ENCODE results near the gene EPHB1.
"Not testable (repeated sequence)": the region's sequence is repeated elsewhere in the genome, so short reads cannot be mapped to it uniquely, and the experiment has no call there.

EPHB1 gene

DNA sequence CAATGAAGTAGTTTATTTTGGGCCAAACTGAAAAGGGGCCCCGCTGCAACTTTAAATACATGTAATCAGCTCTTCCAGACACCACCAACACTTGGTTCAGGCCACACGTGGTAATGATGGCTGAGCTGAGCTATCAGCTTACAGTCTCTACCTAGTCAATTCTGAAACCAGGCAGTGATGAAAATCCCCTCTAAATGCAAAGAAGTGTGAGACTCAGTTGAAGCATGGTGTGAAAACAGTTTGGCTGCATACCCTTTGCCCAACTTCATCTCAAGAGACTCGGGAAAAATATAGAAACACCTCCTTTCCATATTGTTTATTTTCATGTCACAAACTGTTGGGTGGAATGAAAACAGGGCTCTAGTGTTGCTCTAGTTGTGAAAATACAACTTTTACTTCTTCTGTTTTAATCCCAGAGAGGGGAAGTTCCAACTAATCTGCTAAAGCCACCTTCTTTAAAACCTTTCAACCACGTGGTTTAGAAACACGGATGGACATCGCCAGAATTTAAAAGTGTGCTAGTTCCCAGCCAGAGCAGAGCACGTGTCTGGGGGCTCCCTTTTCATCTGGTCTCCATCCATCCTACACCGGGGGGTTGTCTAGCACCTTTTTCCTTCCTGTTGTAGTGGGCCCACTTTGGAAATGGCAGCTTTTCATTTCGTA is 229.1 kb downstream of the EPHB1 start:
- no peak for ATAC-seq (ENCODE audit: low read depth)
- H3K4me3 ChIP-seq (ENCODE audit: severe bottlenecking) = no peak overlapping the region
- H3K27ac ChIP-seq (ENCODE audit: poor library complexity, severe bottlenecking) = no peak overlapping the region
- no peaks in the 10 kb centered on the region for H3K9me3 ChIP-seq (ENCODE audit: severe bottlenecking)
- no peaks in the 10 kb centered on the region for H3K4me1 ChIP-seq (ENCODE audit: insufficient read depth, poor library complexity, severe bottlenecking)
- DNase-seq (ENCODE audit: low spot score) = no peak
- TF ChIP-seq, protein P1, sequence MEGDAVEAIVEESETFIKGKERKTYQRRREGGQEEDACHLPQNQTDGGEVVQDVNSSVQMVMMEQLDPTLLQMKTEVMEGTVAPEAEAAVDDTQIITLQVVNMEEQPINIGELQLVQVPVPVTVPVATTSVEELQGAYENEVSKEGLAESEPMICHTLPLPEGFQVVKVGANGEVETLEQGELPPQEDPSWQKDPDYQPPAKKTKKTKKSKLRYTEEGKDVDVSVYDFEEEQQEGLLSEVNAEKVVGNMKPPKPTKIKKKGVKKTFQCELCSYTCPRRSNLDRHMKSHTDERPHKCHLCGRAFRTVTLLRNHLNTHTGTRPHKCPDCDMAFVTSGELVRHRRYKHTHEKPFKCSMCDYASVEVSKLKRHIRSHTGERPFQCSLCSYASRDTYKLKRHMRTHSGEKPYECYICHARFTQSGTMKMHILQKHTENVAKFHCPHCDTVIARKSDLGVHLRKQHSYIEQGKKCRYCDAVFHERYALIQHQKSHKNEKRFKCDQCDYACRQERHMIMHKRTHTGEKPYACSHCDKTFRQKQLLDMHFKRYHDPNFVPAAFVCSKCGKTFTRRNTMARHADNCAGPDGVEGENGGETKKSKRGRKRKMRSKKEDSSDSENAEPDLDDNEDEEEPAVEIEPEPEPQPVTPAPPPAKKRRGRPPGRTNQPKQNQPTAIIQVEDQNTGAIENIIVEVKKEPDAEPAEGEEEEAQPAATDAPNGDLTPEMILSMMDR (IDR thresholded peaks at IDR 0.05; ENCODE audit: poor library complexity, severe bottlenecking) = no peak
- H3K36me3 ChIP-seq (ENCODE audit: low read depth) = no peaks in the 10 kb centered on the region
- no peaks in the 10 kb centered on the region for H3K27me3 ChIP-seq (ENCODE audit: insufficient read depth, poor library complexity, severe bottlenecking)

DNA sequence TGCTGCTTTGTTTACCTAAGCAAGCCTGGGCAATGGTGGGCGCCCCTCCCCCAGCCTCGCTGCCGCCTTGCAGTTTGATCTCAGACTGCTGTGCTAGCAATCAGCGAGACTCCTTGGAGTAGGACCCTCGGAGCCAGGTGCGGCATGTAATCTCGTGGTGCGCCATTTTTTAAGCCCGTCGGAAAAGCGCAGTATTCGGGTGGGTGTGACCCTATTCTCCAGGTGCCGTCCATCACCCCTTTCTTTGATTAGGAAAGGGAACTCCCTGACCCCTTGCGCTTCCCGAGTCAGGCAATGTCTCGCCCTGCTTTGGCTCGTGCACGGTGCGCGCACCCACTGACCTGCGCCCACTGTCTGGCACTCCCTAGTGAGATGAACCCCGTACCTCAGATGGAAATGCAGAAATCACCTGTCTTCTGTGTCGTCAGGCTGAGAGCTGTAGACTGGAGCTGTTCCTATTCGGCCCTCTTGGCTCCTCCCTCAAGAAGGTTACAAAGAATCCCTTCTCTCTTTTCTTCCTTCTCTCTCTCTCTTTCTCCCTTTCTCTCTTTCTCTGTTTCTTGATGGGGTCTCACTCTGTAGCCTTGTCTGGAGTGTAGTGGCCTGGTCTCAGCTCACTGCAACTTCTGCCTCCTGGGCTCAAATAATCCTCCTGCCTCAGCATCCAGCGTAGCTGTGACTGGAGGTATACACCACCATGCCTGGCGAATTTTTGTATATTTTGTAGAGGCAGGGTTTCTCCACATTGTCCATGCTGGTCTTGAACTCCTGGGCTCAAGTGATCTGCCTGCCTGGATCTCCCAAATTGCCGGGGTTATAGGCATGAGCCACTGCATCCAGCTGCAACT is 235.9 kb downstream of the EPHB1 start:
- not testable (repeated sequence) for H3K4me1 ChIP-seq (ENCODE audit: insufficient read depth, poor library complexity, severe bottlenecking); H3K4me3 ChIP-seq (ENCODE audit: severe bottlenecking); H3K27ac ChIP-seq (ENCODE audit: poor library complexity, severe bottlenecking); H3K36me3 ChIP-seq (ENCODE audit: low read depth); H3K9me3 ChIP-seq (ENCODE audit: severe bottlenecking); DNase-seq (ENCODE audit: low spot score); ATAC-seq (ENCODE audit: low read depth)
- H3K27me3 ChIP-seq (ENCODE audit: insufficient read depth, poor library complexity, severe bottlenecking) = peaks cover 17% of the 10 kb centered on the region

DNA sequence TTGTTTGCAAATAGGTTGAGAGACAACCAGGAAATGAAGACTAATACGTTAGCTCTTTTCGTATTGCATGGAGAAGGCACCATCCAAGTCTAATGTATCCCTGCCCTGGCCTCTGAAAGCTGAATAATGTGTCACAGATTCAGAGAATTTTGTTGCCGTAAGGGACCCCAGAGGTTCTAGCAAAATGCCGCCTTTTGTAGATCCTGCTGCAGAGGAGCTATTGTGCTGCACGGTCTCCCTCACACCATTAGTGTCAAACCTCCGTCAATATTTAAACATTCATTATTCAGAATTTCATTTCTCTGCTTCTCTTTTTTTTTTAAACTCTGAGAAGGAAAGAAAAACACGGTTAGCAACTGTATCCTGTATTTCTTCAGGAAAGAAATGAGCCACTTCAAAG is 238.7 kb downstream of the EPHB1 start:
- TF ChIP-seq, protein P1 (IDR thresholded peaks at IDR 0.05; ENCODE audit: poor library complexity, severe bottlenecking) = no peak
- DNase-seq (ENCODE audit: low spot score) (no peak), ATAC-seq (ENCODE audit: low read depth) (no peak)

DNA sequence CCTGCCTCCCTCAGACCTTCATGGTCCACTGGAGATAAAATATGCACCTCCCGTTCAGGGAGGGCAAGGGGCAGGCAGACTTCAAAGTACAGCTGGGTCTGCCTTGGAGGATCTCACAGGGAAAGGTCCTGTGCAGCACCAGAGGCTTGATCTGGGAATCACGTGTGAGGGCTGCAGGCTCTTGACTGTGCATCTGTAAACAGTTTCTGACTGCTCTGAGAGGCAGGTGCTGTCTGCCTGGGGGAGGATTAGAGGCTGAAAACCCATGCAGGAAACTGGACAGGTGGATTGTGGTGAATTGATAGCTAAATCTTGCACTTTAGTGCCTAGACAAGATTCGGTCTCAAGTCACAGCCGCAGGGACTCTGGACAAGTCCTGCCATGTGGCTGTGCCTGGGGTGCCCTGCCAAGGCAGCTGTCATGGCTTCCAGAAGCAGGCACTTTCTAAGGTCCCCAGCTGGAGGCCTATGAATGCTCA is 239.3 kb downstream of the EPHB1 start:
- Histone ChIP-seq H3K36me3 (ENCODE audit: low read depth) (no peaks in the 10 kb centered on the region), H3K27me3 (ENCODE audit: insufficient read depth, poor library complexity, severe bottlenecking) (peaks cover 17% of the 10 kb centered on the region), H3K27ac (ENCODE audit: poor library complexity, severe bottlenecking) (no peak overlapping the region), H3K4me3 (ENCODE audit: severe bottlenecking) (no peak overlapping the region), H3K9me3 (ENCODE audit: severe bottlenecking) (no peaks in the 10 kb centered on the region), H3K4me1 (ENCODE audit: insufficient read depth, poor library complexity, severe bottlenecking) (no peaks in the 10 kb centered on the region)
- no peak for ATAC-seq (ENCODE audit: low read depth)
- TF ChIP-seq, protein P1 (IDR thresholded peaks at IDR 0.05; ENCODE audit: poor library complexity, severe bottlenecking) = no peak
- no peak for DNase-seq (ENCODE audit: low spot score)

More for the DNA sequence above, 238.7 kb downstream of the EPHB1 start:
- H3K4me1 ChIP-seq (ENCODE audit: insufficient read depth, poor library complexity, severe bottlenecking) = no peaks in the 10 kb centered on the region
- H3K27ac ChIP-seq (ENCODE audit: poor library complexity, severe bottlenecking) = no peak overlapping the region
- no peak overlapping the region for H3K4me3 ChIP-seq (ENCODE audit: severe bottlenecking)
- H3K9me3 ChIP-seq (ENCODE audit: severe bottlenecking) = no peaks in the 10 kb centered on the region
- peaks cover 17% of the 10 kb centered on the region for H3K27me3 ChIP-seq (ENCODE audit: insufficient read depth, poor library complexity, severe bottlenecking)
- no peaks in the 10 kb centered on the region for H3K36me3 ChIP-seq (ENCODE audit: low read depth)

DNA sequence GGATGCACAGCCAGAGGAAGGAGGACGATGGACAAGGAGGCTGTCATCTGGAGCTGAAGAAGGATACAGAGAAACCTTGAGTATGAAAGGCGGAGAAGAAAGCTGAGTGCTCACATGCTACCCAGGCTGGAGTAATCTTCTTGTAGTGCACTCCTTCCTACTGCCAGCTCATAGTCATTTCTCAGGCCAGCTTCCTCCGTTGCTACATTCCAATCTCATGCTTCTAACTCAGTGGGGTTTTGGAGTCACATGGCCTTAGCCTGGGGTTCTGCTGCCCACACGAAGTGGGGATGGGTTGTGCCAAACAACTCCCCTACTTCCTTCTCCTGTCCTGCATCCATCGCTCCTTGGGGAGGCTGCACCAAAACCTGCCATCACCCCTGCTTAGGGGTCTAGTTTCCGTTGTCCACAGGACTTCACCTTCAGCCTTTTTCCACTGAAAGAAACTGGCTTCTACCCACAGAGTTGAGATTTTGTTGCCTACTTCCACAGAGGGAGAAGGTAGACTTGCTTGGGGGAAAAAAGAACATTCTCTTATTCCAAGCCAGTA is 239.9 kb downstream of the EPHB1 start:
- TF ChIP-seq, protein P1 (IDR thresholded peaks at IDR 0.05; ENCODE audit: poor library complexity, severe bottlenecking) = no peak
- Histone ChIP-seq H3K4me1 (ENCODE audit: insufficient read depth, poor library complexity, severe bottlenecking) (no peaks in the 10 kb centered on the region), H3K4me3 (ENCODE audit: severe bottlenecking) (no peak overlapping the region), H3K27me3 (ENCODE audit: insufficient read depth, poor library complexity, severe bottlenecking) (peaks cover 17% of the 10 kb centered on the region), H3K36me3 (ENCODE audit: low read depth) (no peaks in the 10 kb centered on the region), H3K9me3 (ENCODE audit: severe bottlenecking) (no peaks in the 10 kb centered on the region), H3K27ac (ENCODE audit: poor library complexity, severe bottlenecking) (no peak overlapping the region)
- ATAC-seq (ENCODE audit: low read depth) (no peak), DNase-seq (ENCODE audit: low spot score) (no peak)
